ENCODE measurements around the gene HADHB.
A peak's percentile ranks its signal among the peaks of the same experiment; 100 is the strongest.
"Not testable (repeated sequence)": the region's sequence is repeated elsewhere in the genome, so short reads cannot be mapped to it uniquely, and the experiment has no call there.

The HADHB gene

DNA sequence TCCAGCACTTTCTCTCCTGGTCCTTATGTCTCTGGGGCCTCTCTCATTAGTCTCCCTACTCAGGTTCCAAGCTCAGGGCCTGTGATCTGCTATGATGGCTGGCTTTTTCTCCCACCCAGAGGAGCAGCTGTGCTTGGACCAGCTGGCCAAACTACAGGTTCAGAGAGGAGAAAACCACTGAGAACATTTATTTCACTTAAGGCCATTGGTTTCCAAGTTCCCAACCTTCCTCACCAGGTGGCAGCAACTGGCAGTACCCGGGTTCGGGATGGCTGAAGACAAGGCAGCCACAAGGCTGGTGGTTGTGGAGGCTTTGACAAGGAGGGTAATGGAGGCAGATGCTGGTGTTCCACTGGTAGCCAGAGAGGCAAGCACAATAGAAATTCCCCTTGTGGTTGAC is 71.3 kb downstream of the HADHB start:
- H3K27me3 ChIP-seq (ENCODE audit: control insufficient read depth, insufficient read depth, low read length), result no peaks in the 10 kb centered on the region
- no peak overlapping the region for H3K9ac ChIP-seq (ENCODE audit: low read depth, low read length)
- no peak overlapping the region for H3K4me3 ChIP-seq (ENCODE audit: low read depth, low read length)
- H3K4me1 ChIP-seq (ENCODE audit: control insufficient read depth, insufficient read depth, low read length), result peaks cover 6% of the 10 kb centered on the region
- no peaks in the 10 kb centered on the region for H3K36me3 ChIP-seq (ENCODE audit: control insufficient read depth, insufficient read depth, low read length)
- no peak overlapping the region for H3K27ac ChIP-seq (ENCODE audit: low read depth, low read length)
- no peaks in the 10 kb centered on the region for H3K9me3 ChIP-seq (ENCODE audit: control insufficient read depth, insufficient read depth, low read length)

DNA sequence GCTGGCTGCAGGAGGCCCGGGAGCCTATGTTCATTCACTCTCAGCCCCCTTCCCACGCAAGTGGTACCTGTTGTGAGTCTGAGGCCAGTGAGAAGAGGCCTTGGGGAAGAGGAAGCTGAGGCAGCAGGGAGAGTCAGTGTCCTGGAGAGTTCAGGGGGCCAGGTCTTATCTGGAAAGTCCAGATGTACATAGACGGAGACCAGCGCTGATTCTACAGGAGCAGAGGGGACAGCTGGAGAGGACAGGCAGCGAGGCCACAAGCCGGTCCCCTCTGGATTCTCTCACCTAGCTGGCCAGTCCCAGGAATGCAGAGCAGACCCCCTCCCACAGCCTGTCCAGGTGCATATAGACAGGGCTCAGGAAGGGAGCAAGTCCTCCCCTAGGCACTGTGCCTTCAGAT is 72.1 kb downstream of the HADHB start:
- Histone ChIP-seq H3K27me3 (ENCODE audit: control insufficient read depth, insufficient read depth, low read length) (no peaks in the 10 kb centered on the region), H3K9ac (ENCODE audit: low read depth, low read length) (no peak overlapping the region), H3K9me3 (ENCODE audit: control insufficient read depth, insufficient read depth, low read length) (no peaks in the 10 kb centered on the region), H3K27ac (ENCODE audit: low read depth, low read length) (no peak overlapping the region), H3K4me1 (ENCODE audit: control insufficient read depth, insufficient read depth, low read length) (peaks cover 6% of the 10 kb centered on the region), H3K36me3 (ENCODE audit: control insufficient read depth, insufficient read depth, low read length) (no peaks in the 10 kb centered on the region), H3K4me3 (ENCODE audit: low read depth, low read length) (no peak overlapping the region)

DNA sequence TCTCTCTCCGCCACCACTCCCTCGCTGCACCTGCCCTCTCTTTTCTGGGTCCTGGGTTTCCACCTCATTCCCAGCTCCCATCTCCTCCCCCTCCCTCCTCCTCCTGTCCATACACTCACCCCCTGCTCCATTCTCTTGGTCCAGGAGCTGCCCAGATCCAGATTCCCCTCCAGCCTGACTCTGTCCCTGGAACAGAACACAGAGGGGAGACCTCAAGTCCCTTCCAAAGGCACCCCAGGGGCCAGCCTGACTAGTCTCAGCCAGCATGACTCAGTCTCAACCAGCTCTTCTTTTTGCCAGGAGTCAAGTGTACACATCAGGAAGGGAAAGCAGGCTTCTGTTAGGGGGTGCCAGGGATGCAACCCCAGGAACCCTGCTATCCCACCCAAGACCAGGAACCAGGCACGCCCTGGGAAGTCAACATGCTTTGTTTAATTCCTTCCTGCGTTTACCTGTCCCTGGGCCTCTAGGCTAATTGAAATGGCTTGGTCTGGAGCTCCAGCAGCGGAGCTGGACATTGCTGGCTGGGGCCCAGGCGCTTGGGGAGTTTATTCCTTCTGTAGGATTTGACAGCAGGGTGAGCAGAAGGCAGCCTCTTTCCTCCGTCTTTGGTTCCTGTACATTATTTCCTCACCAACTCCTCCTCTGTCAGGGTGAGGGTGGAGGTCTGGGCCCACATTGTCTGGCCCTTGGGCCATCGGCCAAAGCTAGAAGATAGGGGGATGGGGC is 72.8 kb downstream of the HADHB start:
- H3K4me3 ChIP-seq (ENCODE audit: low read depth, low read length), result no peak overlapping the region
- H3K9ac ChIP-seq (ENCODE audit: low read depth, low read length), result no peak overlapping the region
- H3K4me1 ChIP-seq (ENCODE audit: control insufficient read depth, insufficient read depth, low read length), result peaks cover 6% of the 10 kb centered on the region
- H3K9me3 ChIP-seq (ENCODE audit: control insufficient read depth, insufficient read depth, low read length), result no peaks in the 10 kb centered on the region
- H3K27me3 ChIP-seq (ENCODE audit: control insufficient read depth, insufficient read depth, low read length), result no peaks in the 10 kb centered on the region
- no peaks in the 10 kb centered on the region for H3K36me3 ChIP-seq (ENCODE audit: control insufficient read depth, insufficient read depth, low read length)
- no peak overlapping the region for H3K27ac ChIP-seq (ENCODE audit: low read depth, low read length)

DNA sequence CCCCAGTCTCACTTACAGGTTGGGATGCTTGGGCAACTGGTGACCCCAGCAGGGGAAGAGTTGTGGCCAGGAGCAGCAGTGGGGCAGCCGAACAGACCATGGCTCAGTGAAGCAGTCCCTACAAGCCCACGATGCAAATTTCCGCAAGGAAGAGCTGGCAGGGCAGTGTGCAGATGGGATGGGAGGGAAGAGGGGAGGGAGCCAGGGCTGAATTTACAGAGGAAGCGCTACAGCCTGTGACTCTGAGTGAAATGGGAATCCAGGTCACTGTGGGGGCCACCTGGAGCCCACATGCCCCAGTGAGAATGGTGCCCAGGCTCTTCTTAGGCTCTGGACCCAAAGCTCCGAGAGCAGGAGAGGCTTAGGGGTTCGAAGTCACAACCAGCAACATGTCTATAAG is 74.2 kb downstream of the HADHB start:
- H3K27me3 ChIP-seq (ENCODE audit: control insufficient read depth, insufficient read depth, low read length), result no peaks in the 10 kb centered on the region
- H3K4me3 ChIP-seq (ENCODE audit: low read depth, low read length), result peak overlapping the region; percentile 40; the same call in 1 of the 2 replicates
- H3K4me1 ChIP-seq (ENCODE audit: control insufficient read depth, insufficient read depth, low read length), result peaks cover 6% of the 10 kb centered on the region
- no peaks in the 10 kb centered on the region for H3K9me3 ChIP-seq (ENCODE audit: control insufficient read depth, insufficient read depth, low read length)
- no peak overlapping the region for H3K27ac ChIP-seq (ENCODE audit: low read depth, low read length)
- no peaks in the 10 kb centered on the region for H3K36me3 ChIP-seq (ENCODE audit: control insufficient read depth, insufficient read depth, low read length)
- no peak overlapping the region for H3K9ac ChIP-seq (ENCODE audit: low read depth, low read length)

GRCh38 chr2:26324479-26324878 is 79.7 kb downstream of the HADHB start:
- H3K36me3 ChIP-seq (ENCODE audit: control insufficient read depth, insufficient read depth, low read length); H3K9ac ChIP-seq (ENCODE audit: low read depth, low read length); H3K4me3 ChIP-seq (ENCODE audit: low read depth, low read length); H3K9me3 ChIP-seq (ENCODE audit: control insufficient read depth, insufficient read depth, low read length); H3K4me1 ChIP-seq (ENCODE audit: control insufficient read depth, insufficient read depth, low read length); H3K27ac ChIP-seq (ENCODE audit: low read depth, low read length); H3K27me3 ChIP-seq (ENCODE audit: control insufficient read depth, insufficient read depth, low read length): not testable (repeated sequence)

DNA sequence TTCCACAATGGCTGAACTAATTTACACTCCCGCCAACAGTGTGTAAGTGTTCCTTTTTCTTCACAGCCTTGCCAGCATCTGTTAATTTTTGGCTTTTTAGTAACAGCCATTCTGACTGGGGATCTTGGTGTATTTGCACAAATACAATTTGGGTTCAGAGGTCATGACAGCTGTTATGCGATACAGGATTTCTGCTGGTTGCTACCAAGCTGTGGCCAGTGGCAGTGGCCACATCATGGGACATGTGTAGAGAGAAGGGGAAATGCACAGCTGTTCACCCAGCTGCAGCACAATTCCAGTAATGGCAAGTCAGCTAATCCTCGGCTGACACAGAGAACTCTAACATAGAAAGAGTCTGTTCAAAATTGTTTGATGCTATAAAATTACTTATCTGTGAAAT is 80.2 kb downstream of the HADHB start:
- no peak overlapping the region for H3K27ac ChIP-seq (ENCODE audit: low read depth, low read length)
- no peak overlapping the region for H3K4me3 ChIP-seq (ENCODE audit: low read depth, low read length)
- no peaks in the 10 kb centered on the region for H3K9me3 ChIP-seq (ENCODE audit: control insufficient read depth, insufficient read depth, low read length)
- no peaks in the 10 kb centered on the region for H3K4me1 ChIP-seq (ENCODE audit: control insufficient read depth, insufficient read depth, low read length)
- H3K36me3 ChIP-seq (ENCODE audit: control insufficient read depth, insufficient read depth, low read length), result no peaks in the 10 kb centered on the region
- no peaks in the 10 kb centered on the region for H3K27me3 ChIP-seq (ENCODE audit: control insufficient read depth, insufficient read depth, low read length)
- H3K9ac ChIP-seq (ENCODE audit: low read depth, low read length), result no peak overlapping the region

- no peaks in the 10 kb centered on the region for H3K4me1 ChIP-seq (ENCODE audit: control insufficient read depth, insufficient read depth, low read length)
- no peak overlapping the region for H3K27ac ChIP-seq (ENCODE audit: low read depth, low read length)
- H3K9ac ChIP-seq (ENCODE audit: low read depth, low read length), result no peak overlapping the region
- no peaks in the 10 kb centered on the region for H3K36me3 ChIP-seq (ENCODE audit: control insufficient read depth, insufficient read depth, low read length)
- no peaks in the 10 kb centered on the region for H3K9me3 ChIP-seq (ENCODE audit: control insufficient read depth, insufficient read depth, low read length)
- H3K27me3 ChIP-seq (ENCODE audit: control insufficient read depth, insufficient read depth, low read length), result no peaks in the 10 kb centered on the region
- no peak overlapping the region for H3K4me3 ChIP-seq (ENCODE audit: low read depth, low read length)
Observed at GRCh38 chr2:26325851-26326250, 81.1 kb downstream of the HADHB start.

- H3K4me3 ChIP-seq (ENCODE audit: low read depth, low read length), result no peak overlapping the region
- H3K27ac ChIP-seq (ENCODE audit: low read depth, low read length), result no peak overlapping the region
- no peak overlapping the region for H3K9ac ChIP-seq (ENCODE audit: low read depth, low read length)
- no peaks in the 10 kb centered on the region for H3K36me3 ChIP-seq (ENCODE audit: control insufficient read depth, insufficient read depth, low read length)
- no peaks in the 10 kb centered on the region for H3K9me3 ChIP-seq (ENCODE audit: control insufficient read depth, insufficient read depth, low read length)
- no peaks in the 10 kb centered on the region for H3K27me3 ChIP-seq (ENCODE audit: control insufficient read depth, insufficient read depth, low read length)
- H3K4me1 ChIP-seq (ENCODE audit: control insufficient read depth, insufficient read depth, low read length), result no peaks in the 10 kb centered on the region
Observed at GRCh38 chr2:26326514-26326913, 81.8 kb downstream of the HADHB start.

- no peak overlapping the region for H3K4me3 ChIP-seq (ENCODE audit: low read depth, low read length)
- no peaks in the 10 kb centered on the region for H3K27me3 ChIP-seq (ENCODE audit: control insufficient read depth, insufficient read depth, low read length)
- no peak overlapping the region for H3K27ac ChIP-seq (ENCODE audit: low read depth, low read length)
- H3K9me3 ChIP-seq (ENCODE audit: control insufficient read depth, insufficient read depth, low read length), result no peaks in the 10 kb centered on the region
- H3K4me1 ChIP-seq (ENCODE audit: control insufficient read depth, insufficient read depth, low read length), result no peaks in the 10 kb centered on the region
- H3K36me3 ChIP-seq (ENCODE audit: control insufficient read depth, insufficient read depth, low read length), result no peaks in the 10 kb centered on the region
- no peak overlapping the region for H3K9ac ChIP-seq (ENCODE audit: low read depth, low read length)
Observed at GRCh38 chr2:26327291-26328272, 82.8 kb downstream of the HADHB start.

DNA sequence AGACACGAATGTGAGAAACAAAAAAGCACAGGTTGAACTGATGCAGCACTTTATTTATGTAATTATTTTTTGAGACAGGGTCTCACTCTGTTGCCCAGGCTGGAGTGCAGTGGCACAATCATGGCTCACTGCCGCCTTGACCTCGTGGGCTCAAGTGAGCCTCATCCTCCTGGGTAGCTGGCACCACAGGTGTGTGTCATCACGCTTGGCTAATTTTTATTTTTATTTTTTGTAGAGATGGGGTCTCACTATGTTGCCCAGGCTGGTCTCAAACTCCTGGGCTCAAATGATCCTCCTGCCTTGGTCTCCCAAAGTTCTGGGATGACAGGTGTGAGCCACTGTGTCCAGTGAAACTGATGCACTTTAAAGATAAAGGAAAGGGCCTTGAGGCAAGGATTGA is 84.3 kb downstream of the HADHB start:
- H3K9me3 ChIP-seq (ENCODE audit: control insufficient read depth, insufficient read depth, low read length); H3K9ac ChIP-seq (ENCODE audit: low read depth, low read length); H3K27ac ChIP-seq (ENCODE audit: low read depth, low read length); H3K4me1 ChIP-seq (ENCODE audit: control insufficient read depth, insufficient read depth, low read length); H3K4me3 ChIP-seq (ENCODE audit: low read depth, low read length); H3K27me3 ChIP-seq (ENCODE audit: control insufficient read depth, insufficient read depth, low read length); H3K36me3 ChIP-seq (ENCODE audit: control insufficient read depth, insufficient read depth, low read length): not testable (repeated sequence)

- Histone ChIP-seq H3K27me3 (ENCODE audit: control insufficient read depth, insufficient read depth, low read length) (no peaks in the 10 kb centered on the region), H3K27ac (ENCODE audit: low read depth, low read length) (no peak overlapping the region), H3K4me1 (ENCODE audit: control insufficient read depth, insufficient read depth, low read length) (peaks cover 5% of the 10 kb centered on the region; the same call in 1 of the 2 replicates), H3K9me3 (ENCODE audit: control insufficient read depth, insufficient read depth, low read length) (no peaks in the 10 kb centered on the region), H3K4me3 (ENCODE audit: low read depth, low read length) (no peak overlapping the region), H3K36me3 (ENCODE audit: control insufficient read depth, insufficient read depth, low read length) (no peaks in the 10 kb centered on the region), H3K9ac (ENCODE audit: low read depth, low read length) (no peak overlapping the region)
Observed at GRCh38 chr2:26330114-26330549, 85.4 kb downstream of the HADHB start.

Data from HUES48 (cell line).